ENCODE results near the gene PRR20G. TPM values are rescaled to one million over a fixed set of nuclear protein-coding genes. Genes with fewer than 3 reads are reported as not detected.

The PRR20G gene
- total and polyA plus RNA-seq, 2 donors (not counting 1 experiment from before 2014, with no cell fraction given): not detected

- Histone ChIP-seq H3K4me2 (replicated peaks; ENCODE audit: low read depth, low read length, poor library complexity, severe bottlenecking) (no peak overlapping the region), H3K9ac (ENCODE audit: low read length) (no peak overlapping the region), H3K9me3 (ENCODE audit: control extremely low read depth in 1 of 3, control insufficient read depth in 2 of 3, insufficient read depth in 1 of 3, low read length in 2 of 3) (peaks cover 0 to 12% (median 8%) of the 10 kb centered on the region in 3 donors), H3K27me3 (replicated peaks in 1 of 4; ENCODE audit: control extremely low read depth in 1 of 4, control insufficient read depth in 3 of 4, insufficient read depth in 4 of 4, low read length in 3 of 4) (no peaks in the 10 kb centered on the region), H3K4me3 (ENCODE audit: control extremely low read depth in 1 of 5, extremely low read depth in 1 of 5, insufficient read depth in 1 of 5, low read depth in 2 of 5, low read length in 4 of 5) (no peak overlapping the region), H3K36me3 (replicated peaks in 1 of 2; ENCODE audit: control extremely low read depth in 1 of 2, control insufficient read depth in 1 of 2, extremely low read depth in 1 of 2, insufficient read depth in 2 of 2, low read length in 1 of 2) (no peaks in the 10 kb centered on the region), H2AFZ (ENCODE audit: insufficient read depth, low read depth, low read length, poor library complexity, severe bottlenecking) (no peak overlapping the region), H3K79me2 (ENCODE audit: control insufficient read depth, insufficient read depth, low read length) (no peaks in the 10 kb centered on the region), H3K27ac (ENCODE audit: low read length in 2 of 2) (no peak overlapping the region), H3K4me1 (ENCODE audit: control insufficient read depth in 2 of 2, insufficient read depth in 2 of 2, low read length in 2 of 2) (no peaks in the 10 kb centered on the region), H4K20me1 (ENCODE audit: control insufficient read depth, insufficient read depth, low read length, poor library complexity, severe bottlenecking) (no peaks in the 10 kb centered on the region)
- DNase-seq (no peak), ATAC-seq (ENCODE audit: low read depth) (no peak)
- intact Hi-C loops (cut with micrococcal nuclease): no loop called here
- Mint-ChIP-seq H3K27me3 (peaks cover 4% of the 10 kb centered on the region), H3K4me1 (no peaks in the 10 kb centered on the region), H3K27ac (no peak overlapping the region), H3K9me3 (ENCODE audit: insufficient read depth) (peaks cover 2% of the 10 kb centered on the region), H3K4me3 (no peak overlapping the region)
- 67% methylated on average over 1 of the region's 2 CpGs for WGBS (ENCODE audit: insufficient coverage)
- TF ChIP-seq EZH2 (IDR thresholded peaks at IDR 0.05; ENCODE audit: borderline replicate concordance, insufficient read depth, low read depth, low read length, poor library complexity, severe bottlenecking) (no peak), CTCF (IDR thresholded peaks at IDR 0.05) (no peak)
- CTCF ChIA-PET: no interaction called here
- POLR2A ChIA-PET: no interaction called here
These were observed 35.4 kb downstream of the PRR20G start for GRCh38 chr3:127252446-127252845.

GRCh38 chr3:127250032-127250431 is 37.8 kb downstream of the PRR20G start:
- Mint-ChIP-seq H3K27ac (no peak overlapping the region), H3K27me3 (peaks cover 4% of the 10 kb centered on the region), H3K4me3 (no peak overlapping the region), H3K4me1 (no peaks in the 10 kb centered on the region), H3K9me3 (ENCODE audit: insufficient read depth) (peaks cover 9% of the 10 kb centered on the region)
- Histone ChIP-seq H3K36me3 (replicated peaks in 1 of 2; ENCODE audit: control extremely low read depth in 1 of 2, control insufficient read depth in 1 of 2, extremely low read depth in 1 of 2, insufficient read depth in 2 of 2, low read length in 1 of 2) (no peaks in the 10 kb centered on the region), H3K4me1 (ENCODE audit: control insufficient read depth in 2 of 2, insufficient read depth in 2 of 2, low read length in 2 of 2) (no peaks in the 10 kb centered on the region), H3K4me2 (replicated peaks; ENCODE audit: low read depth, low read length, poor library complexity, severe bottlenecking) (no peak overlapping the region), H3K9me3 (ENCODE audit: control extremely low read depth in 1 of 3, control insufficient read depth in 2 of 3, insufficient read depth in 1 of 3, low read length in 2 of 3) (peaks cover 0 to 30% (median 17%) of the 10 kb centered on the region in 3 donors), H4K20me1 (ENCODE audit: control insufficient read depth, insufficient read depth, low read length, poor library complexity, severe bottlenecking) (no peaks in the 10 kb centered on the region), H2AFZ (ENCODE audit: insufficient read depth, low read depth, low read length, poor library complexity, severe bottlenecking) (no peak overlapping the region), H3K27ac (ENCODE audit: low read length in 2 of 2) (no peak overlapping the region), H3K9ac (ENCODE audit: low read length) (no peak overlapping the region), H3K27me3 (replicated peaks in 1 of 4; ENCODE audit: control extremely low read depth in 1 of 4, control insufficient read depth in 3 of 4, insufficient read depth in 4 of 4, low read length in 3 of 4) (no peaks in the 10 kb centered on the region), H3K4me3 (ENCODE audit: control extremely low read depth in 1 of 5, extremely low read depth in 1 of 5, insufficient read depth in 1 of 5, low read depth in 2 of 5, low read length in 4 of 5) (no peak overlapping the region), H3K79me2 (ENCODE audit: control insufficient read depth, insufficient read depth, low read length) (no peaks in the 10 kb centered on the region)
- intact Hi-C loops (cut with micrococcal nuclease): no loop called here
- DNase-seq (no peak), ATAC-seq (ENCODE audit: low read depth) (no peak)
- TF ChIP-seq CTCF (IDR thresholded peaks at IDR 0.05): no peak
- no peak for TF ChIP-seq EZH2 (IDR thresholded peaks at IDR 0.05; ENCODE audit: borderline replicate concordance, insufficient read depth, low read depth, low read length, poor library complexity, severe bottlenecking)
- ChIA-PET CTCF (no interaction called here), POLR2A (no interaction called here)
- no CpG with 5 or more reads among the region's 1 CpG for WGBS (ENCODE audit: insufficient coverage)

Data from B cell (primary cell).